ENCODE measurements around the gene LNPEP.

LNPEP gene

DNA sequence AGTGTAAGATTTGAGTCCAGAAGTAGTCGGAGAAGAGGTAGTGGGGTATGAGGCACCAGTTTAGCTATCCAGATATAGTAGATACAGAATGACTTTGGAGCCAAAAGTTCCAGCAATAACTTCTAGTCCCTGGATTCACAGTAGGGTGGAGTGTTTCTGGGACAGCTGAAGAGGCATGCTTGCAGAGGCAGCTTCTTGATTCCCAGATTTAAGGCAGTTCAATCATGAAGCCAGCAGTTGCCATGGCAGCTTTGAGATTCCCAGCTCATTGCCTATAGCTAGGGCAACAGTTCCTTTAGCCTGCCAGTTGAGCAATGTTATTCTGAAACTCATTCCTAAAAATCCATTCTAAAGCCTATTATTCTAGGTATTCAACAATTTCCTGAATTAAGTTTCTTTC lies 127.4 kb downstream of the LNPEP start:
- H3K27me3 ChIP-seq (ENCODE audit: insufficient read depth, low read length, poor library complexity): no peaks in the 10 kb centered on the region
- H3K4me1 ChIP-seq (ENCODE audit: insufficient read depth, low read length): no peaks in the 10 kb centered on the region
- H2AFZ ChIP-seq (ENCODE audit: low read depth, low read length): no peak overlapping the region
- H3K9ac ChIP-seq (ENCODE audit: low read depth, low read length): no peak overlapping the region
- ATAC-seq (ENCODE audit: insufficient read depth, low read depth) (no peak), DNase-seq (no peak)
- no peak overlapping the region for H3K4me2 ChIP-seq (ENCODE audit: insufficient read depth, low read length)
- H3K36me3 ChIP-seq (ENCODE audit: insufficient read depth, low read length): no peaks in the 10 kb centered on the region
- TF ChIP-seq EZH2 (IDR thresholded peaks at IDR 0.05; ENCODE audit: borderline replicate concordance, low read depth, low read length, severe bottlenecking) (no peak), CTCF (IDR thresholded peaks at IDR 0.05; ENCODE audit: borderline replicate concordance, extremely low read depth, low read length, poor library complexity, severe bottlenecking) (no peak)
- no peaks in the 10 kb centered on the region for H3K79me2 ChIP-seq (ENCODE audit: insufficient read depth, low read length)
- no peaks in the 10 kb centered on the region for H4K20me1 ChIP-seq (ENCODE audit: insufficient read depth, low read length)
- H3K4me3 ChIP-seq (ENCODE audit: low read depth in 1 of 2, low read length in 2 of 2): no peak overlapping the region
- H3K9me3 ChIP-seq (ENCODE audit: insufficient read depth, low read length, severe bottlenecking): peaks cover 10% of the 10 kb centered on the region
- H3K27ac ChIP-seq (ENCODE audit: low read length): no peak overlapping the region

DNA sequence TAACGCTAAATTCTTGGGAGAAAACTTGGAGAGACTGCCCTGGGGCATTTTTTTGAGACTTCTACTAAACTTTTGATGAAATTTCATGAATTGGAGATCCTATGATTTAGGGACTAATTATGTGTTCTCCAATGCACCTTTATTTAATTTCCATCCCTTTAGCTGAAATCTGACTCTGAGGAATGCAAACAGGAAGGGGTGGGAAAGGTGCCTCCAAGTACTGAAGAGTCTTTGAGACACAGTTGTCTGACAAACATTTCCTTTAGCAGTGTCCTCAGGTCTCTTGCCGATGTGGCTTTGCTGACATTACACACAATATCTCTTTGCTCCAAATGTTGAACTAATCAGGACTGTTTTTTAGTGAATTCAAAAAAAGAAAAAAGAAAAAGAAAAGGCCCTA lies 129.6 kb downstream of the LNPEP start:
- Histone ChIP-seq H3K79me2 (ENCODE audit: insufficient read depth, low read length) (no peaks in the 10 kb centered on the region), H3K4me3 (ENCODE audit: low read depth in 1 of 2, low read length in 2 of 2) (no peak overlapping the region), H3K27me3 (ENCODE audit: insufficient read depth, low read length, poor library complexity) (no peaks in the 10 kb centered on the region), H2AFZ (ENCODE audit: low read depth, low read length) (no peak overlapping the region), H3K27ac (ENCODE audit: low read length) (no peak overlapping the region), H3K4me2 (ENCODE audit: insufficient read depth, low read length) (no peak overlapping the region), H4K20me1 (ENCODE audit: insufficient read depth, low read length) (no peaks in the 10 kb centered on the region), H3K9ac (ENCODE audit: low read depth, low read length) (no peak overlapping the region), H3K9me3 (ENCODE audit: insufficient read depth, low read length, severe bottlenecking) (no peaks in the 10 kb centered on the region), H3K4me1 (ENCODE audit: insufficient read depth, low read length) (no peaks in the 10 kb centered on the region), H3K36me3 (ENCODE audit: insufficient read depth, low read length) (no peaks in the 10 kb centered on the region)
- ATAC-seq (ENCODE audit: insufficient read depth, low read depth) (no peak), DNase-seq (no peak)
- no peak for TF ChIP-seq EZH2 (IDR thresholded peaks at IDR 0.05; ENCODE audit: borderline replicate concordance, low read depth, low read length, severe bottlenecking)
- no peak for TF ChIP-seq CTCF (IDR thresholded peaks at IDR 0.05; ENCODE audit: borderline replicate concordance, extremely low read depth, low read length, poor library complexity, severe bottlenecking)

- Histone ChIP-seq H3K4me3 (ENCODE audit: low read depth in 1 of 2, low read length in 2 of 2) (no peak overlapping the region), H3K36me3 (ENCODE audit: insufficient read depth, low read length) (no peaks in the 10 kb centered on the region), H4K20me1 (ENCODE audit: insufficient read depth, low read length) (no peaks in the 10 kb centered on the region), H3K79me2 (ENCODE audit: insufficient read depth, low read length) (no peaks in the 10 kb centered on the region), H3K4me1 (ENCODE audit: insufficient read depth, low read length) (no peaks in the 10 kb centered on the region), H3K4me2 (ENCODE audit: insufficient read depth, low read length) (no peak overlapping the region), H3K27me3 (ENCODE audit: insufficient read depth, low read length, poor library complexity) (no peaks in the 10 kb centered on the region), H2AFZ (ENCODE audit: low read depth, low read length) (no peak overlapping the region), H3K9me3 (ENCODE audit: insufficient read depth, low read length, severe bottlenecking) (no peaks in the 10 kb centered on the region), H3K9ac (ENCODE audit: low read depth, low read length) (no peak overlapping the region), H3K27ac (ENCODE audit: low read length) (no peak overlapping the region)
- TF ChIP-seq CTCF (IDR thresholded peaks at IDR 0.05; ENCODE audit: borderline replicate concordance, extremely low read depth, low read length, poor library complexity, severe bottlenecking) (no peak), EZH2 (IDR thresholded peaks at IDR 0.05; ENCODE audit: borderline replicate concordance, low read depth, low read length, severe bottlenecking) (no peak)
- no peak for ATAC-seq (ENCODE audit: insufficient read depth, low read depth)
- DNase-seq: no peak
Observed at GRCh38 chr5:97067296-97067850, 131.5 kb downstream of the LNPEP start.

DNA sequence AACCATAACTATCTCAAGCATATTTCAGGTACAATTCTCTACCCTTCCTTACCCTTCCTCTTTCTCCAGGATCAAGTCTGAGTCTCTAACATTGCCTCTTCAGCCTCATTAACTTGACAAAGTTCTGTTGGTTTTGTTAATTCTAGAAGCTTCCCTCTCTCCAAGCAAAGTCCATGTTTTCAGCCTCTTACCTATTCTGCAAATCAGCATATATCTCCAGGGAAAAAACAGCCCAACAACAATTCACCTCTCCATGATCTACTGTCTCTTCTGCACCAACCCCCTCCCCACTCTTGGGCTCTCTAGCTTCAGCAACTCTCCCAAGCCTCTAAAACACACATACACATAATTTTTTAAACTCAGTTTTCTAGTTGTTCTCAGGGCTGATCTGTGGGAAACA lies 134.4 kb downstream of the LNPEP start:
- Histone ChIP-seq H4K20me1 (ENCODE audit: insufficient read depth, low read length) (no peaks in the 10 kb centered on the region), H3K9ac (ENCODE audit: low read depth, low read length) (no peak overlapping the region), H3K27me3 (ENCODE audit: insufficient read depth, low read length, poor library complexity) (no peaks in the 10 kb centered on the region), H3K79me2 (ENCODE audit: insufficient read depth, low read length) (no peaks in the 10 kb centered on the region), H3K27ac (ENCODE audit: low read length) (no peak overlapping the region), H3K4me2 (ENCODE audit: insufficient read depth, low read length) (no peak overlapping the region), H3K4me3 (ENCODE audit: low read depth in 1 of 2, low read length in 2 of 2) (no peak overlapping the region), H3K36me3 (ENCODE audit: insufficient read depth, low read length) (no peaks in the 10 kb centered on the region), H3K4me1 (ENCODE audit: insufficient read depth, low read length) (no peaks in the 10 kb centered on the region), H3K9me3 (ENCODE audit: insufficient read depth, low read length, severe bottlenecking) (no peaks in the 10 kb centered on the region), H2AFZ (ENCODE audit: low read depth, low read length) (no peak overlapping the region)
- TF ChIP-seq CTCF (IDR thresholded peaks at IDR 0.05; ENCODE audit: borderline replicate concordance, extremely low read depth, low read length, poor library complexity, severe bottlenecking) (no peak), EZH2 (IDR thresholded peaks at IDR 0.05; ENCODE audit: borderline replicate concordance, low read depth, low read length, severe bottlenecking) (no peak)
- DNase-seq: no peak
- no peak for ATAC-seq (ENCODE audit: insufficient read depth, low read depth)
